ENCODE measurements around the gene HOXB7.

- TF ChIP-seq CTCF (IDR thresholded peaks at IDR 0.05; ENCODE audit: low read depth, low read length, missing input control) (no peak), REST (IDR thresholded peaks at IDR 0.05) (no peak), GABPA (IDR thresholded peaks at IDR 0.05 in 1 of 2, conservative IDR thresholded peaks at IDR 0.05 in 1 of 2) (no peak), RXRA (IDR thresholded peaks at IDR 0.05) (no peak), EGR1 (IDR thresholded peaks at IDR 0.05; ENCODE audit: low read depth in 2 of 2) (no peak), YY1 (IDR thresholded peaks at IDR 0.05) (no peak), RAD21 (IDR thresholded peaks at IDR 0.05) (no peak), JUND (IDR thresholded peaks at IDR 0.05) (no peak), NR2F2 (IDR thresholded peaks at IDR 0.05) (no peak), ATF3 (IDR thresholded peaks at IDR 0.05) (no peak), TAF1 (conservative IDR thresholded peaks at IDR 0.05) (no peak)
These were observed 52.6 kb downstream of the HOXB7 start for GRCh38 chr17:48558057-48558830.

Data from liver (tissue), 3 donors.